Stimulated activated CD4-positive, alpha-beta T cell treated with anti-CD3 and anti-CD28 coated beads, Interleukin-15, amount 100 ng/mL, for 48 hours (primary cell): ENCODE measurements around the gene ARMC5.
"Not testable (repeated sequence)": the region's sequence is repeated elsewhere in the genome, so short reads cannot be mapped to it uniquely, and the experiment has no call there.

ENCODE experiments used
- DNase-seq, 2 donors: peaks; one replicate each; pipeline ENCODE4 v3.0.0-alpha.2; 2020; ENCODE audit warnings: low read depth in 2 of 2

The ARMC5 gene

GRCh38 chr16:31458844-31459686, at the start of gene ARMC5:
ARMC5 (plus strand) TSS chr16:31459501; CDS start chr16:31459525, 24 bp downstream.
- DNase-seq = peak; percentile 93 to 98

- no peak for DNase-seq
Measured at GRCh38 chr16:31410082-31410481, 49.2 kb upstream of the ARMC5 start.

GRCh38 chr16:31411024-31411844, 48.1 kb upstream of the ARMC5 start:
- DNase-seq = no peak

- no peak for DNase-seq
Measured at GRCh38 chr16:31412750-31413149, 46.6 kb upstream of the ARMC5 start.

GRCh38 chr16:31413381-31413780, 45.9 kb upstream of the ARMC5 start:
- no peak for DNase-seq

GRCh38 chr16:31413943-31414342, 45.4 kb upstream of the ARMC5 start:
- DNase-seq = no peak

- DNase-seq = no peak
Measured at GRCh38 chr16:31414706-31415105, 44.6 kb upstream of the ARMC5 start.

- DNase-seq = no peak
Measured at GRCh38 chr16:31416371-31416770, 42.9 kb upstream of the ARMC5 start.

- not testable (repeated sequence) for DNase-seq
Measured at GRCh38 chr16:31417036-31417435, 42.3 kb upstream of the ARMC5 start.

- no peak for DNase-seq
Measured at GRCh38 chr16:31417916-31418315, 41.4 kb upstream of the ARMC5 start.

- no peak for DNase-seq
Measured at GRCh38 chr16:31420037-31420436, 39.3 kb upstream of the ARMC5 start.

- peak; percentile 52 to 63 for DNase-seq
Measured at GRCh38 chr16:31421587-31421986, 37.7 kb upstream of the ARMC5 start.

- DNase-seq = no peak
Measured at GRCh38 chr16:31423241-31423640, 36.1 kb upstream of the ARMC5 start.

- DNase-seq = no peak
Measured at GRCh38 chr16:31423801-31424200, 35.5 kb upstream of the ARMC5 start.

GRCh38 chr16:31427441-31428278, 31.6 kb upstream of the ARMC5 start:
- DNase-seq = peak; percentile 40 to 41

- DNase-seq = no peak
Measured at GRCh38 chr16:31428279-31428597, 31.1 kb upstream of the ARMC5 start, which contains the start of gene COX6A2. COX6A2 (minus strand) TSS chr16:31428360; CDS start chr16:31428325, 35 bp downstream.

GRCh38 chr16:31428638-31429247, 30.6 kb upstream of the ARMC5 start:
- no peak for DNase-seq

- DNase-seq = no peak
Measured at GRCh38 chr16:31429314-31429713, 30.0 kb upstream of the ARMC5 start.

- DNase-seq = no peak
Measured at GRCh38 chr16:31429796-31430195, 29.5 kb upstream of the ARMC5 start.

GRCh38 chr16:31430380-31431052, 28.8 kb upstream of the ARMC5 start:
- DNase-seq = no peak
